WTC11 (cell line): ENCODE results near the gene SLC23A2. TPM values are rescaled to one million over a fixed set of nuclear protein-coding genes. Genes with fewer than 3 reads are reported as not detected.
A peak's percentile ranks its signal among the peaks of the same experiment; 100 is the strongest.

Experiments
- ATAC-seq: fragments of 200-7000 bp; cut with Tn5 transposase; 2 replicates; pipeline ENCODE4 v1.10.0; 2021; ENCODE audit warnings: mild to moderate bottlenecking, moderate library complexity
- CTCF ChIA-PET: fragments of 300-600 bp; sonication (Branson Sonifier 250); formaldehyde crosslinking; loops from one replicate; lab custom pipeline; 2021; ENCODE audit warnings: antibody characterized with exemption; lab: Charles Lee
- POLR2A ChIA-PET: fragments of 350-600 bp; sonication (Branson Sonifier 250); formaldehyde crosslinking; loops from one replicate; lab custom pipeline; 2021; ENCODE audit warnings: antibody characterized with exemption; lab: Charles Lee
- DNase-seq: peaks from one replicate; pipeline ENCODE4 v3.0.0; 2021; ENCODE audit warnings: low spot score
- H3K27ac Mint-ChIP-seq: 2 replicates; pipeline ENCODE4 v1.8.0; 2021; ENCODE audit warnings: mixed read lengths
- H3K27me3 Mint-ChIP-seq: 2 replicates; pipeline ENCODE4 v1.8.0; 2021; ENCODE audit warnings: low read depth, mild to moderate bottlenecking, moderate library complexity, mixed read lengths
- H3K36me3 Mint-ChIP-seq: 2 replicates; pipeline ENCODE4 v1.8.0; 2021; ENCODE audit warnings: mixed read lengths
- H3K4me1 Mint-ChIP-seq: 2 replicates; pipeline ENCODE4 v1.8.0; 2022; ENCODE audit warnings: mixed read lengths
- H3K4me3 Mint-ChIP-seq: 2 replicates; pipeline ENCODE4 v1.8.0; 2021; ENCODE audit warnings: mild to moderate bottlenecking, moderate library complexity, mixed read lengths
- H3K9me3 Mint-ChIP-seq: 2 replicates; pipeline ENCODE4 v1.8.0; 2021; ENCODE audit warnings: mixed read lengths
- CDX4 ChIP-seq: fragments of 250-450 bp; sonication (Bioruptor Pico); IDR thresholded peaks from 2 replicates; pipeline ENCODE4 v1.9.0; 2021; ENCODE audit warnings: moderate library complexity, mild to moderate bottlenecking, inconsistent platforms, borderline replicate concordance
- EMX1 ChIP-seq: fragments of 250-450 bp; sonication (Bioruptor Pico); IDR thresholded peaks from 2 replicates; pipeline ENCODE4 v1.8.0; 2021; ENCODE audit warnings: mild to moderate bottlenecking
- ETV6 ChIP-seq: sonication (generic); formaldehyde crosslinking; IDR thresholded peaks from 2 replicates; pipeline ENCODE4 v1.8.1; 2022; ENCODE audit warnings: mild to moderate bottlenecking, missing genetic modification reagents
- GABPB1 ChIP-seq: sonication (generic); formaldehyde crosslinking; IDR thresholded peaks from 2 replicates; pipeline ENCODE4 v1.8.1; 2023; ENCODE audit warnings: mild to moderate bottlenecking, missing genetic modification reagents
- HMGXB4 ChIP-seq: sonication (generic); formaldehyde crosslinking; IDR thresholded peaks from 2 replicates; pipeline ENCODE4 v1.8.1; 2023; ENCODE audit warnings: mild to moderate bottlenecking, moderate library complexity, missing genetic modification reagents
- MXD4 ChIP-seq: fragments of 250-450 bp; sonication (Bioruptor Pico); IDR thresholded peaks from 2 replicates; pipeline ENCODE4 v1.8.0; 2021; ENCODE audit warnings: mild to moderate bottlenecking, moderate library complexity, borderline replicate concordance
- NFE2L1 ChIP-seq: sonication (generic); formaldehyde crosslinking; IDR thresholded peaks from 2 replicates; pipeline ENCODE4 v1.8.1; 2023; ENCODE audit warnings: missing genetic modification reagents
- NR2C2 ChIP-seq: sonication (generic); formaldehyde crosslinking; IDR thresholded peaks from 2 replicates; pipeline ENCODE4 v1.8.0; 2022; ENCODE audit warnings: mild to moderate bottlenecking, missing genetic modification reagents
- PRDM15 ChIP-seq: sonication (generic); formaldehyde crosslinking; IDR thresholded peaks from 2 replicates; pipeline ENCODE4 v1.8.0; 2022; ENCODE audit warnings: missing genetic modification reagents
- USF1 ChIP-seq: sonication (generic); formaldehyde crosslinking; IDR thresholded peaks from 2 replicates; pipeline ENCODE4 v1.8.0; 2022; ENCODE audit warnings: mild to moderate bottlenecking, missing genetic modification reagents
- ZNF138 ChIP-seq: sonication (generic); formaldehyde crosslinking; conservative IDR thresholded peaks from 2 replicates; pipeline ENCODE4 v1.8.1; 2022; ENCODE audit warnings: mild to moderate bottlenecking, moderate library complexity, missing genetic modification reagents
- ZNF317 ChIP-seq: sonication (generic); formaldehyde crosslinking; IDR thresholded peaks from 2 replicates; pipeline ENCODE4 v1.8.1; 2023; ENCODE audit warnings: low read depth, mild to moderate bottlenecking, moderate library complexity, missing genetic modification reagents, borderline replicate concordance
- ZNF671 ChIP-seq: fragments of 250-450 bp; sonication (Bioruptor Pico); IDR thresholded peaks from 2 replicates; pipeline ENCODE4 v1.8.0; 2021; ENCODE audit warnings: mild to moderate bottlenecking
- total RNA-seq: library from RNA; stranded (reverse); gene quantifications from 3 replicates; pipeline ENCODE4 v1.2.3, GENCODE V29; 2021
- TF ChIP-seq, protein P1 (sequence below): sonication (generic); formaldehyde crosslinking; conservative IDR thresholded peaks from 2 replicates; pipeline ENCODE4 v1.8.1; 2022; ENCODE audit warnings: mild to moderate bottlenecking, missing genetic modification reagents
- TF ChIP-seq, protein P2 (sequence below): sonication (generic); formaldehyde crosslinking; IDR thresholded peaks from 2 replicates; pipeline ENCODE4 v1.8.1; 2022; ENCODE audit warnings: low read depth, missing genetic modification reagents, borderline replicate concordance
- TF ChIP-seq, protein P3 (sequence below): sonication (generic); formaldehyde crosslinking; IDR thresholded peaks from 2 replicates; pipeline ENCODE4 v1.8.1; 2022; ENCODE audit warnings: mild to moderate bottlenecking, missing genetic modification reagents, moderate library complexity, borderline replicate concordance

SLC23A2 gene
- total RNA-seq, 1 experiment from 2014 or later, result 14.5 TPM

GRCh38 chr20:4913147-4913546 lies 88.2 kb downstream of the SLC23A2 start:
- H3K36me3 Mint-ChIP-seq, result no peaks in the 10 kb centered on the region
- ATAC-seq, result peak; percentile 35
- H3K4me3 Mint-ChIP-seq, result no peak overlapping the region
- no peak for DNase-seq
- peaks cover 10% of the 10 kb centered on the region for H3K4me1 Mint-ChIP-seq
- POLR2A ChIA-PET, result no interaction called here
- peaks cover under 1% of the 10 kb centered on the region; the same call in 1 of the 2 replicates for H3K9me3 Mint-ChIP-seq
- H3K27me3 Mint-ChIP-seq, result no peaks in the 10 kb centered on the region
- H3K27ac Mint-ChIP-seq, result no peak overlapping the region
- TF ChIP-seq MXD4, result no peak
- TF ChIP-seq, protein P1, sequence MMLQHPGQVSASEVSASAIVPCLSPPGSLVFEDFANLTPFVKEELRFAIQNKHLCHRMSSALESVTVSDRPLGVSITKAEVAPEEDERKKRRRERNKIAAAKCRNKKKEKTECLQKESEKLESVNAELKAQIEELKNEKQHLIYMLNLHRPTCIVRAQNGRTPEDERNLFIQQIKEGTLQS (CRISPR knock-in tag), result no peak
- TF ChIP-seq NR2C2 (CRISPR knock-in tag), result no peak
- no peak for TF ChIP-seq ZNF317 (CRISPR knock-in tag)
- TF ChIP-seq, all 79 proteins: peak for 0
- CTCF ChIA-PET, result interaction anchor here (1.1 kb wide), 1 partner anchor 43 kb away, joined by 5 read pairs; no protein-coding TSS in a partner anchor

DNA sequence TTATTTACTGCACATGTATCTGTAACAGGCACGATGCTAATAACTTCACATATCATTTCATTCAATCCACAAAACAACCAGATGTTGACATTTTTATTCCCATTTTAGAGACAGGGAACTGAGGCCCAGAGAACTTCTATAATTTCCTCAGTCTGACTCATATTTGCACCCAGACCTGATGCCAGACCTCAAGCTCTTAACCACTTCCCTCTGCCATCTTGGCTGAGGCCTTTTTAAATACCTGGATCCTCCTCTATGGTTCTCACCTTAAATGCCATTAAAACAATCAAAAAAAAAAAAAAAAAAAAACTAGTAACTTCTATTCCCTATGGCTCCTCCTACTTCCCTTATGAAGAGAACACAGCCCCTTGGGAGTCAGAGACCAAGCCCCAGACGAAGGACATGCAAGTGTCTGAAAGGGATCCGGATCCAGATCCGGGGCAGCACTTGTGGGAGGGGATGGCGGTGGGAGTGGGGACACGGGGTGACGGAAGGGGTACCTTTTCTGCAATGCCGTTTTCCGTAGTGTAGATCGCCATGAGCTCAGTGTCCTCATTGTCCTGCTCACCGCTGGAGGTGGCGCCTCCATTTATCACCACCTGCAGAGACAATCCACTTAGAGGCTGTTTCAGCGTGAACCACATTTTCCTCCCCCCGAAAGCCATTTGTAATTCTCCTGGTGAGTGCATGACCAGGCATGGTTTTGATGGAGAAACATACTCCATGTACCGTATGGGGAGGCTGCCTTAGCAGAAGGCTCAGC lies 88.7 kb downstream of the SLC23A2 start:
- Mint-ChIP-seq H3K27ac (peak overlapping the region; percentile 63; the same call in 1 of the 2 replicates), H3K9me3 (peaks cover 6% of the 10 kb centered on the region; the same call in 1 of the 2 replicates), H3K4me1 (peaks cover 10% of the 10 kb centered on the region), H3K27me3 (no peaks in the 10 kb centered on the region), H3K36me3 (no peaks in the 10 kb centered on the region), H3K4me3 (no peak overlapping the region)
- ATAC-seq, result peak; percentile 80
- no peak for DNase-seq
- POLR2A ChIA-PET, result interaction anchor here (0.6 kb wide), 1 partner anchor 1180 kb away, joined by 6 read pairs; no protein-coding TSS in a partner anchor
- CTCF ChIA-PET, result interaction anchor here (1.1 kb wide), 1 partner anchor 44 kb away, joined by 5 read pairs; no protein-coding TSS in a partner anchor
- TF ChIP-seq, protein P2, sequence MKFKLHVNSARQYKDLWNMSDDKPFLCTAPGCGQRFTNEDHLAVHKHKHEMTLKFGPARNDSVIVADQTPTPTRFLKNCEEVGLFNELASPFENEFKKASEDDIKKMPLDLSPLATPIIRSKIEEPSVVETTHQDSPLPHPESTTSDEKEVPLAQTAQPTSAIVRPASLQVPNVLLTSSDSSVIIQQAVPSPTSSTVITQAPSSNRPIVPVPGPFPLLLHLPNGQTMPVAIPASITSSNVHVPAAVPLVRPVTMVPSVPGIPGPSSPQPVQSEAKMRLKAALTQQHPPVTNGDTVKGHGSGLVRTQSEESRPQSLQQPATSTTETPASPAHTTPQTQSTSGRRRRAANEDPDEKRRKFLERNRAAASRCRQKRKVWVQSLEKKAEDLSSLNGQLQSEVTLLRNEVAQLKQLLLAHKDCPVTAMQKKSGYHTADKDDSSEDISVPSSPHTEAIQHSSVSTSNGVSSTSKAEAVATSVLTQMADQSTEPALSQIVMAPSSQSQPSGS, result no peak
- TF ChIP-seq NFE2L1 (CRISPR knock-in tag) (no peak), ETV6 (no peak), PRDM15 (CRISPR knock-in tag) (0 out of 2 replicates have a peak, but pooled peaks have one; percentile 39)

- peaks cover 4% of the 10 kb centered on the region; the same call in 1 of the 2 replicates for H3K4me1 Mint-ChIP-seq
- no peak overlapping the region for H3K27ac Mint-ChIP-seq
- CTCF ChIA-PET, result no interaction called here
Observed at GRCh38 chr20:4910951-4911350, 90.4 kb downstream of the SLC23A2 start.

More at GRCh38 chr20:4910951-4911350, 90.4 kb downstream of the SLC23A2 start:
- Mint-ChIP-seq H3K9me3 (peaks cover 6% of the 10 kb centered on the region; the same call in 1 of the 2 replicates), H3K36me3 (no peaks in the 10 kb centered on the region), H3K4me3 (no peak overlapping the region), H3K27me3 (no peaks in the 10 kb centered on the region)
- ATAC-seq (no peak), DNase-seq (no peak)
- no peak for TF ChIP-seq CDX4
- no peak for TF ChIP-seq EMX1
- TF ChIP-seq HMGXB4 (CRISPR knock-in tag), result no peak
- no peak for TF ChIP-seq NFE2L1 (CRISPR knock-in tag)
- TF ChIP-seq, protein P3, sequence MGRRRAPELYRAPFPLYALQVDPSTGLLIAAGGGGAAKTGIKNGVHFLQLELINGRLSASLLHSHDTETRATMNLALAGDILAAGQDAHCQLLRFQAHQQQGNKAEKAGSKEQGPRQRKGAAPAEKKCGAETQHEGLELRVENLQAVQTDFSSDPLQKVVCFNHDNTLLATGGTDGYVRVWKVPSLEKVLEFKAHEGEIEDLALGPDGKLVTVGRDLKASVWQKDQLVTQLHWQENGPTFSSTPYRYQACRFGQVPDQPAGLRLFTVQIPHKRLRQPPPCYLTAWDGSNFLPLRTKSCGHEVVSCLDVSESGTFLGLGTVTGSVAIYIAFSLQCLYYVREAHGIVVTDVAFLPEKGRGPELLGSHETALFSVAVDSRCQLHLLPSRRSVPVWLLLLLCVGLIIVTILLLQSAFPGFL, result no peak
- TF ChIP-seq ZNF138 (CRISPR knock-in tag), result no peak
- TF ChIP-seq USF1, result no peak
- TF ChIP-seq ZNF671 (CRISPR knock-in tag), result no peak
- no peak for TF ChIP-seq GABPB1 (CRISPR knock-in tag)
- POLR2A ChIA-PET, result no interaction called here
